Measurements from ENCODE around the gene TMEM31.

TMEM31 gene

DNA sequence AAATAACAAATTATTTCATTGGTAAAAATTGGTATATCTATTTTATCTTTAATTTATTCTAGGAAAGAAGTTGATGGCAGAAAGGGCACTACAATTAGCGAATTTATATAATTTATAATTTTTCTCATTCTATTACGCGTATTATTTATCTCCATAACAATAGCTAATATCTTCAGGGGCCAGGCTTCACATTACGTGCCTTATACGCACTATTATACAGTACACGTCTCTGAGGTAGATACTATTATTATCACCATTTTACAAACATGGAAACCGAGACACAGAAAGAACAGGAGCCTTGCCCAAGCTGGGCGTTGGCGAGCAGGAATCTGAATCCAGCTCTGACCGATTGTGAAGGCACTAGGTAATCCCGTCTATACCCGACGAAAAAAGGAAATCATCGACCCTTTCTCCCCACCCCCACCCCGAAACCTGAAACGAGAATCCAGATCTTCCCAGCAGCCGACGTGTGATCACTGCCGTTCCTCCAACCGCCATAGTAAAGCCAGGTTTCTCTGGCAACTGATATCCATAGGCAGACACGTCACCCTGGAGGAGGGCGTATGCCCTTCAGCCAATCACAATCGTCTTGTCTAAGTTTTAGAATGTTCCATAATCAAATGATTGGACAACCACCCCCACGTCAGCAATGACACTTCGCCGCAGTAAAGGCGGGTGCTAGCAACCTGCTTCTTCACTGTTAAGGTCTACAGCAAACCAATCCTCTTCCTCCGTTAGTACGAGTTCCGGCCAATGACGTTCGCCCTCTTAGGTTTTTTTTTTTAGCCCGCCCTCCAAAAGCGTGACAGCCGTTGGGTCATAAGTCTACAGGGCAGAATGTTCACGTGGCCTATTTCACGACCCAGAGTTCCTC is 24.3 kb upstream of the TMEM31 start, which contains the start of gene MORF4L2:
Gene MORF4L2, minus strand, starts transcription at position 501 of the 874 bp plus-strand sequence. CDS start 9,672 bp downstream, outside the sequence.
- 1% methylated on average over 35 of the region's 37 CpGs for WGBS
- Histone ChIP-seq H3K4me1 (ENCODE audit: control insufficient read depth, insufficient read depth, low read depth, low read length) (no peaks in the 10 kb centered on the region), H2BK120ac (ENCODE audit: low read depth, low read length) (peak within 1 kb of the TSS; percentile 49), H2BK5ac (ENCODE audit: low read depth, low read length, poor library complexity, severe bottlenecking) (peak within 1 kb of the TSS; percentile 66), H3K4ac (ENCODE audit: low read depth in 1 of 2, low read length in 2 of 2) (peak within 1 kb of the TSS in 1 of 2 experiments; percentile 80), H3K4me2 (ENCODE audit: low read length, poor library complexity, severe bottlenecking) (peak within 1 kb of the TSS; percentile 54), H3K9ac (ENCODE audit: low read length) (peak within 1 kb of the TSS; percentile 98), H3K18ac (ENCODE audit: low read depth in 1 of 2, low read length in 2 of 2) (peak within 1 kb of the TSS; percentile 98), H3K79me1 (replicated peaks; ENCODE audit: low read length, poor library complexity, severe bottlenecking) (no peaks in the 10 kb centered on the region), H3K14ac (ENCODE audit: low read length in 2 of 2) (peak within 1 kb of the TSS in 1 of 2 experiments; percentile 98), H3K27ac (ENCODE audit: low read length, poor library complexity, severe bottlenecking) (peak within 1 kb of the TSS; percentile 100), H3K36me3 (ENCODE audit: control insufficient read depth in 1 of 2, insufficient read depth in 2 of 2, low read depth in 1 of 2, low read length in 2 of 2) (peaks cover 0 to 33% of the 10 kb centered on the region in 2 experiments), H2AK5ac (ENCODE audit: low read length, severe bottlenecking) (peak within 1 kb of the TSS; percentile 88), H2AFZ (ENCODE audit: low read depth, low read length) (peak within 1 kb of the TSS; percentile 77), H2BK12ac (ENCODE audit: low read length in 2 of 2) (no peak within 1 kb of the TSS), H3K23ac (ENCODE audit: low read length in 2 of 2) (peak within 1 kb of the TSS in 1 of 2 experiments; percentile 69), H3K27me3 (ENCODE audit: control insufficient read depth in 1 of 2, insufficient read depth in 1 of 2, low read length in 2 of 2) (no peaks in the 10 kb centered on the region), H4K8ac (ENCODE audit: low read length) (peak within 1 kb of the TSS; percentile 93), H2BK15ac (ENCODE audit: low read depth, poor library complexity, severe bottlenecking) (peak within 1 kb of the TSS; percentile 96), H4K91ac (ENCODE audit: low read length) (peak within 1 kb of the TSS; percentile 96), H3K9me3 (ENCODE audit: control insufficient read depth, low read length) (no peaks in the 10 kb centered on the region), H3K4me3 (ENCODE audit: insufficient read depth in 1 of 2, low read depth in 1 of 2, low read length in 2 of 2) (peak within 1 kb of the TSS; percentile 66 to 84)
- DNase-seq: peak; percentile 99

GRCh38 chrX:103687073-103687695 is 23.5 kb upstream of the TMEM31 start:
- H3K23ac ChIP-seq (ENCODE audit: low read length in 2 of 2): peak overlapping the region in 1 of 2 experiments; percentile 69
- H3K4me2 ChIP-seq (ENCODE audit: low read length, poor library complexity, severe bottlenecking): peak overlapping the region; percentile 54
- peak overlapping the region in 1 of 2 experiments; percentile 98 for H3K14ac ChIP-seq (ENCODE audit: low read length in 2 of 2)
- H3K79me1 ChIP-seq (replicated peaks; ENCODE audit: low read length, poor library complexity, severe bottlenecking): no peaks in the 10 kb centered on the region
- no peaks in the 10 kb centered on the region for H3K4me1 ChIP-seq (ENCODE audit: control insufficient read depth, insufficient read depth, low read depth, low read length)
- DNase-seq: no peak
- H3K27me3 ChIP-seq (ENCODE audit: control insufficient read depth in 1 of 2, insufficient read depth in 1 of 2, low read length in 2 of 2): no peaks in the 10 kb centered on the region
- no peaks in the 10 kb centered on the region for H3K9me3 ChIP-seq (ENCODE audit: control insufficient read depth, low read length)
- 0% methylated on average over 31 of the region's 40 CpGs for WGBS
- peak overlapping the region; percentile 49 for H2BK120ac ChIP-seq (ENCODE audit: low read depth, low read length)
- H2BK15ac ChIP-seq (ENCODE audit: low read depth, poor library complexity, severe bottlenecking): peak overlapping the region; percentile 96
- peaks cover 0 to 28% of the 10 kb centered on the region in 2 experiments for H3K36me3 ChIP-seq (ENCODE audit: control insufficient read depth in 1 of 2, insufficient read depth in 2 of 2, low read depth in 1 of 2, low read length in 2 of 2)
- peak overlapping the region in 1 of 2 experiments; percentile 80 for H3K4ac ChIP-seq (ENCODE audit: low read depth in 1 of 2, low read length in 2 of 2)
- peak overlapping the region; percentile 66 to 83 for H3K4me3 ChIP-seq (ENCODE audit: insufficient read depth in 1 of 2, low read depth in 1 of 2, low read length in 2 of 2)
- peak overlapping the region; percentile 93 for H4K8ac ChIP-seq (ENCODE audit: low read length)
- peak overlapping the region; percentile 96 for H4K91ac ChIP-seq (ENCODE audit: low read length)
- H3K27ac ChIP-seq (ENCODE audit: low read length, poor library complexity, severe bottlenecking): peak overlapping the region; percentile 100
- H2AK5ac ChIP-seq (ENCODE audit: low read length, severe bottlenecking): no peak overlapping the region
- H2BK12ac ChIP-seq (ENCODE audit: low read length in 2 of 2): no peak overlapping the region
- H3K18ac ChIP-seq (ENCODE audit: low read depth in 1 of 2, low read length in 2 of 2): peak overlapping the region; percentile 98
- peak overlapping the region; percentile 66 for H2BK5ac ChIP-seq (ENCODE audit: low read depth, low read length, poor library complexity, severe bottlenecking)
- peak overlapping the region; percentile 77 for H2AFZ ChIP-seq (ENCODE audit: low read depth, low read length)
- peak overlapping the region; percentile 98 for H3K9ac ChIP-seq (ENCODE audit: low read length)

- Histone ChIP-seq H2BK12ac (ENCODE audit: low read length in 2 of 2) (no peak overlapping the region), H3K27me3 (ENCODE audit: control insufficient read depth in 1 of 2, insufficient read depth in 1 of 2, low read length in 2 of 2) (no peaks in the 10 kb centered on the region), H3K4me2 (ENCODE audit: low read length, poor library complexity, severe bottlenecking) (peak overlapping the region; percentile 54), H2BK120ac (ENCODE audit: low read depth, low read length) (peak overlapping the region; percentile 49), H3K23ac (ENCODE audit: low read length in 2 of 2) (no peak overlapping the region), H3K14ac (ENCODE audit: low read length in 2 of 2) (no peak overlapping the region), H4K8ac (ENCODE audit: low read length) (peak overlapping the region; percentile 80), H3K27ac (ENCODE audit: low read length, poor library complexity, severe bottlenecking) (peak overlapping the region; percentile 99), H2BK15ac (ENCODE audit: low read depth, poor library complexity, severe bottlenecking) (no peak overlapping the region), H3K36me3 (ENCODE audit: control insufficient read depth in 1 of 2, insufficient read depth in 2 of 2, low read depth in 1 of 2, low read length in 2 of 2) (peaks cover 0 to 22% of the 10 kb centered on the region in 2 experiments), H3K18ac (ENCODE audit: low read depth in 1 of 2, low read length in 2 of 2) (peak overlapping the region; percentile 80 to 89), H3K4me3 (ENCODE audit: insufficient read depth in 1 of 2, low read depth in 1 of 2, low read length in 2 of 2) (peak overlapping the region; percentile 66 to 83), H3K4ac (ENCODE audit: low read depth in 1 of 2, low read length in 2 of 2) (peak overlapping the region in 1 of 2 experiments; percentile 95), H2AK5ac (ENCODE audit: low read length, severe bottlenecking) (no peak overlapping the region), H2BK5ac (ENCODE audit: low read depth, low read length, poor library complexity, severe bottlenecking) (peak overlapping the region; percentile 66), H3K9ac (ENCODE audit: low read length) (peak overlapping the region; percentile 98), H3K9me3 (ENCODE audit: control insufficient read depth, low read length) (no peaks in the 10 kb centered on the region), H3K79me1 (replicated peaks; ENCODE audit: low read length, poor library complexity, severe bottlenecking) (no peaks in the 10 kb centered on the region), H4K91ac (ENCODE audit: low read length) (peak overlapping the region; percentile 83), H3K4me1 (ENCODE audit: control insufficient read depth, insufficient read depth, low read depth, low read length) (no peaks in the 10 kb centered on the region), H2AFZ (ENCODE audit: low read depth, low read length) (no peak overlapping the region)
- peak; percentile 85 for DNase-seq
- WGBS: 0% methylated on average over 16 of the region's 17 CpGs
Measured at GRCh38 chrX:103687696-103688201, 23.0 kb upstream of the TMEM31 start.

All from mesenchymal stem cell (in vitro differentiated cells and primary cell).